Bronchial epithelial cell (primary cell): ENCODE data around the gene ITPR2. TPM values are rescaled to one million over a fixed set of nuclear protein-coding genes. Genes with fewer than 3 reads are reported as not detected.

Source experiments
- DNase-seq: peaks from one replicate; pipeline ENCODE4 v3.0.0-alpha.2; 2010; ENCODE audit warnings: low read depth
- FAIRE-seq: peaks from 2 replicates; lab custom pipeline; 2011; peaks lifted over from hg19 to GRCh38; lab: Jason Lieb, UNC
- H3K27me3 ChIP-seq: 2 replicates; pipeline ENCODE4 v1.5.1; 2011; ENCODE audit warnings: low read length; ENCODE audit not compliant: control insufficient read depth, insufficient read depth
- H3K36me3 ChIP-seq: 2 replicates; pipeline ENCODE4 v1.5.1; 2011; ENCODE audit warnings: low read length; ENCODE audit not compliant: control insufficient read depth, insufficient read depth
- H3K4me3 ChIP-seq: 2 replicates; pipeline ENCODE4 v1.5.1; 2011; ENCODE audit warnings: mild to moderate bottlenecking, low read depth, low read length, control low read depth
- CTCF ChIP-seq: IDR thresholded peaks from 2 replicates; pipeline ENCODE4 v1.5.1; 2011; ENCODE audit warnings: mild to moderate bottlenecking, moderate library complexity, low read length, control low read depth, inconsistent platforms; ENCODE audit not compliant: insufficient read depth, severe bottlenecking
- total RNA-seq: library from RNA; depleted of rRNA; stranded (reverse); fragments of >200 nt; gene quantifications from 2 replicates; pipeline ENCODE4 v1.2.1, GENCODE V29; 2014

ITPR2 gene
- total RNA-seq, 1 donor from 2014 or later: 5.8 TPM

DNA sequence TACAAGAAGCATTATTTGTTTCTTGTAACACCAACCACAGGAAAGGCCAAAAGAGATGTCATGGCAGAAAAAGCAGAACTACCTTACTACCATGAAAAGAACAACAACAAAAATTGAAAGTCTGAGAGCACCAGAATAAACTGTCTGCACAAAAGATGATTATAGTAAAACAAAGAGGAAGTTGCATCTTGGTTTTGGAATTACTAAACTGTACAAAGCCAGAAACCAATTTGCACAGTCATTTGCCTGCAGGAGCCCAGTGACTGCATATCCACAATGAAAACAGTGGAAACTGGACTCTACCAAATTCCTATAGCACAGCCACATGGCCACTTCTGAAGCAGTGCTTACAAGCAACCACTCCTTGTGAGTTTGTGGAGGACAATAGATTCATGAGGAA, 361.4 kb downstream of the ITPR2 start:
- no peaks in the 10 kb centered on the region for H3K27me3 ChIP-seq
- FAIRE-seq: no peak
- H3K4me3 ChIP-seq: no peak overlapping the region
- no peak for DNase-seq
- no peak for TF ChIP-seq CTCF
- no peaks in the 10 kb centered on the region for H3K36me3 ChIP-seq

GRCh38 chr12:26469421-26470180, 363.4 kb downstream of the ITPR2 start:
- no peaks in the 10 kb centered on the region for H3K27me3 ChIP-seq

GRCh38 chr12:26467351-26467750, 365.6 kb downstream of the ITPR2 start:
- FAIRE-seq: no peak
- TF ChIP-seq CTCF: no peak
- no peaks in the 10 kb centered on the region for H3K36me3 ChIP-seq

More at GRCh38 chr12:26469421-26470180, 363.4 kb downstream of the ITPR2 start:
- Histone ChIP-seq H3K36me3 (no peaks in the 10 kb centered on the region), H3K4me3 (no peak overlapping the region)
- TF ChIP-seq CTCF: no peak
- no peak for FAIRE-seq
- no peak for DNase-seq

DNA sequence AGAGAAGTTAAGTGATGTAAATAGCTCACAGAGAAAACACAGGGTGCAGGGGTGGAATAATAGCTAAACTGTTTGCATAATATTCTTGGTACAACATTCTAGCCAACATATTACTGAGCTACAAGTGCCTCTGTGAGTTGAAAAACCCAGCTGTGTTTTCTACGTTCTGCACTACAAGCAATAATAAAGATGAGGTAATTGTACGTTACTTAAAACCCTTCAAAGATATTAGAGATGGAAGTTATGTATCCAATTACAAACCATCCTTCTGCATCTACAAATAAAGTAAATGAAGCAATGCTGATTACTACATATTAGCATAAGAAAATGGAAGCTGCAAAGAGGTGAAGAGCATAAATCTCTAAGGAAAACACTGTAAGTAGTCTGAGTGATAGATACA, 366.3 kb downstream of the ITPR2 start:
- Histone ChIP-seq H3K27me3 (no peaks in the 10 kb centered on the region), H3K4me3 (no peak overlapping the region), H3K36me3 (no peaks in the 10 kb centered on the region)
- DNase-seq (no peak), FAIRE-seq (no peak)
- no peak for TF ChIP-seq CTCF

More at GRCh38 chr12:26467351-26467750, 365.6 kb downstream of the ITPR2 start:
- Histone ChIP-seq H3K27me3 (no peaks in the 10 kb centered on the region), H3K4me3 (no peak overlapping the region)
- no peak for DNase-seq

DNA sequence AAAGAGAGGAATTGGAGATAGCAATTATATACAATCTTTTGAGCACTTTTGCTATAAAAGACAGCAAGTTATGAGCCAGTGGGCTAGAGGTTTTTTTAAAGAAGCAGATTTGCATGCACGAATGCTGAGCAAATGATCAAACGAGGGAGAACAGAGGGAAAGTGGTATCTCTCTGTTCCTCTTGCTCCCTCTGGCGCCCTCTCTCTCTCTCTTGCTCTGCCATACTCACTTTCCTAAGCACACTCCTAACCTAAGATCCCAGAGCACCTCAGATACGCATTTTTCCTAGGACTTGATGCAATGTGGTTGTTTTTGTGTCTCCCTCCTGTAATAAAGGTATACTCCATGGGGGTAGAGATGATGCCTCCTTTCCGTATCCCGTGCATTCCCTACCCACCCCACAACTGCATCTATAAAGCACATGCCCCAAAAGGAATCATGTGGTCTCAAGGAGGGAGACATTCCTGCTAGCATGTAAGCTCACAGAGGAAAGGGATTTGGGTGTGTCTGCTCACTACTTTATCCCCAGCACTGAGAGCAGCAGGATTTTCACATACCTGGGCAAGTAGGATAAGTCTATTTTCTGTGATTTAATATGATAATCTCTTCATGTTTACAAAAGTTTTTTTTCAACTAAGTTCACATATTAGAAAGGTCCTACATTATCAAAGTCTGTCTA, 367.4 kb downstream of the ITPR2 start:
- DNase-seq (no peak), FAIRE-seq (no peak)
- TF ChIP-seq CTCF: peak; percentile 18
- H3K36me3 ChIP-seq: no peaks in the 10 kb centered on the region
- H3K27me3 ChIP-seq: no peaks in the 10 kb centered on the region
- H3K4me3 ChIP-seq: no peak overlapping the region
